Measurements from ENCODE around the gene LCLAT1.

GRCh38 chr2:30433541-30434299 lies 13.3 kb upstream of the LCLAT1 start:
- no peak for TF ChIP-seq EP300 (IDR thresholded peaks at IDR 0.05)
- no peak for TF ChIP-seq CTCF (IDR thresholded peaks at IDR 0.05)
